Measurements from ENCODE around the gene FTSJ1.

The FTSJ1 gene

DNA sequence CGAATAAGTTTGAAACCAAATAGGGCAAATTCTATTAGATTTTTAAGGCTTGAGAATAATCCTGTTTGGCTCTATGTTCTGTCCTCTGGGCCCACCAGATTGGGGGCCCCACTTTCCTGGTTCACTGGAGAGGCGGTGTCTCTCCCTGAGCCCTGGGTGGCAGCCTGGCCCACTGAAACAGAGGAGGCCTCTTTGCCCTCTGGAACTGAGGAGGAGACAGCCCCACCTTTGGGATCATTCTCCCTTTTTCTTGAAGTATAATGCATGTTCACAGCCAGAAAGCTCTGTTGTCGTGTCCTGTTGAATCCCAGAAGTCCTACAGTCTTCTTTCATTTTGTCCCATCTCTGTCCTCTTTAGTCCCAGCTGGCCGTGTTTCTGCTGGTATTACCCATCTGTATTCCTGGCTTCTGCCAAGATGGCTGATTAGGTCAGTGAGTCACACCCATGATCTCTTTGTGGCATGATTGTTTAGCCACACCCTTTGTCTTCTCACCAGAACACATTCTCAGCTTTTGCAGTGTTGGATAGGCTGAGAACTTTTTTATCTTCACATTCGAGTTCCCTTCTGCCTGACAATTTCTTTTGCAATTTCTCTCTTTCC lies 55.5 kb downstream of the FTSJ1 start:
- DNase-seq: no peak

DNA sequence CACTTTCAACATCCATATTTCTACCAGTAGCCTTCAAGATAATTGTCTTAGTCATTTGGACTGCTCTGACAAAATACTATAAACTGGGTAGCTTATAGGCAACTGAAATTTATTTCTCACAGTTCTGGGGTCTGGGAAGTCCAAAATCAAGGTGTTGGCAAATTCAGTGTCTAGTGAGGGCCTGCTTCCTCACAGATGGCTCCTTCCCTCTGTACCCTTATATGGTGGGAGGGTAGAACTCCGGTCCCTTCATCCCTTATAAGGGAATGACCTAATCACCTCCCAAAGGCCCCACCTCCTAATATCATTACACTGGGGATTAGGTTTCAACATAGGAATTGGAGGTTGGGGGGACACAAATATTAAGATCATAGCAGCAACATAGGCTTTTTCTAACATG lies 56.2 kb downstream of the FTSJ1 start:
- DNase-seq: no peak

DNA sequence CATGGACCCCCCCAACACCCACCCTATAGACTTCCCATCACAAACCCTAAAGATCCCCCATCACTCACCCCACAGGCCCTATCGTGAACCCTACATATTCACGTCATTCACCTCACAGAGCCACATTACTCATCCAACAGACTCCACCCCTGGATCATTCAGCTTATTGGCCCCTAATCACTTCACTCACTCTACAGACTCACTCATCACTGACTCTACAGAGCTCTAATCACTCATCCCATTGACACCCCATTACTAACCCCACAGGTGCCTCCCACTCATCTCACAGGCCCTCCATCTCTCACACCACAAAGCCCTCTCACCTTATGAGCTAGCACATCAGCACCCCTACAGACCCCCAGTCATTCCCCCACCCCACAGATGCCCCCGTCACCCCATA lies 57.2 kb downstream of the FTSJ1 start:
- DNase-seq: no peak
